HEK293 (cell line): ENCODE results near the gene BMP10.

Experiments
- CTCF ChIA-PET: fragments of 350-600 bp; formaldehyde crosslinking; extraction: SDS; loops from one replicate; lab custom pipeline; 2021; ENCODE audit warnings: antibody characterized with exemption; lab: Yijun Ruan, JAX
- POLR2A ChIA-PET: fragments of 300-600 bp; formaldehyde crosslinking; extraction: SDS; loops from one replicate; lab custom pipeline; 2020; ENCODE audit warnings: antibody characterized with exemption, inconsistent platforms; lab: Yijun Ruan, JAX
- H3K27ac ChIP-seq: fragments of 200-500 bp; sonication (Bioruptor generic); 2 replicates; pipeline ENCODE4 v1.5.1; 2014; ENCODE audit warnings: low read depth, low read length, control low read depth, inconsistent platforms; ENCODE audit errors: extremely low read depth
- H3K36me3 ChIP-seq, 2 experiments: fragments of 200-500 bp in 1 of 2; sonication (Bioruptor generic) in 1 of 2; 1 replicate in 1 of 2; 2 replicates in 1 of 2; pipeline ENCODE4 v1.5.1; 2014 to 2017; ENCODE audit warnings: inconsistent platforms in 2 of 2, low read length in 2 of 2; ENCODE audit not compliant: control insufficient read depth in 2 of 2, insufficient read depth in 1 of 2
- H3K4me1 ChIP-seq: fragments of 200-500 bp; sonication (Bioruptor generic); 2 replicates; pipeline ENCODE4 v1.5.1; 2014; ENCODE audit warnings: mild to moderate bottlenecking, low read length, inconsistent platforms; ENCODE audit not compliant: control insufficient read depth, insufficient read depth
- H3K4me3 ChIP-seq: 2 replicates; pipeline ENCODE4 v1.5.1; 2011; ENCODE audit warnings: low read depth, mild to moderate bottlenecking, control low read depth, low read length, moderate library complexity
- H3K9me3 ChIP-seq: fragments of 200-500 bp; sonication (Bioruptor generic); 2 replicates; pipeline ENCODE4 v1.5.1; 2014; ENCODE audit warnings: low read depth, low read length, inconsistent platforms; ENCODE audit not compliant: control insufficient read depth, insufficient read depth
- GLIS2 ChIP-seq: fragments of 450-650 bp; formaldehyde crosslinking; IDR thresholded peaks from 2 replicates; pipeline ENCODE4 v1.5.1; 2016; ENCODE audit warnings: missing biosample characterization, missing genetic modification characterization
- KLF16 ChIP-seq: fragments of 450-650 bp; formaldehyde crosslinking; IDR thresholded peaks from 2 replicates; pipeline ENCODE4 v1.5.1; 2017; ENCODE audit warnings: missing biosample characterization, missing genetic modification characterization
- MZF1 ChIP-seq: fragments of 450-650 bp; formaldehyde crosslinking; IDR thresholded peaks from 2 replicates; pipeline ENCODE4 v1.5.1; 2017; ENCODE audit warnings: missing biosample characterization, missing genetic modification characterization, borderline replicate concordance
- RBAK ChIP-seq: fragments of 450-650 bp; formaldehyde crosslinking; IDR thresholded peaks from 2 replicates; pipeline ENCODE4 v1.5.1; 2016; ENCODE audit warnings: missing biosample characterization, missing genetic modification characterization
- ZNF214 ChIP-seq: fragments of 450-650 bp; formaldehyde crosslinking; IDR thresholded peaks from 2 replicates; pipeline ENCODE4 v1.5.1; 2017; ENCODE audit warnings: missing biosample characterization, mild to moderate bottlenecking, missing genetic modification characterization, borderline replicate concordance
- ZNF37A ChIP-seq: fragments of 450-650 bp; IDR thresholded peaks from 2 replicates; pipeline ENCODE4 v1.5.1; 2018; ENCODE audit warnings: missing biosample characterization, missing genetic modification characterization
- ZNF433 ChIP-seq: fragments of 450-650 bp; formaldehyde crosslinking; IDR thresholded peaks from 2 replicates; pipeline ENCODE4 v1.5.1; 2016; ENCODE audit warnings: missing biosample characterization, missing genetic modification characterization, low read depth
- ZNF549 ChIP-seq: fragments of 450-650 bp; IDR thresholded peaks from 2 replicates; pipeline ENCODE4 v1.5.1; 2018; ENCODE audit warnings: missing biosample characterization, missing genetic modification characterization, mild to moderate bottlenecking, inconsistent platforms, moderate library complexity
- ZNF561 ChIP-seq: fragments of 450-650 bp; IDR thresholded peaks from 2 replicates; pipeline ENCODE4 v1.5.1; 2018; ENCODE audit warnings: missing biosample characterization, missing genetic modification characterization, borderline replicate concordance
- ZNF623 ChIP-seq: fragments of 450-650 bp; formaldehyde crosslinking; IDR thresholded peaks from 2 replicates; pipeline ENCODE4 v1.5.1; 2016; ENCODE audit warnings: missing biosample characterization, missing genetic modification characterization
- ZNF629 ChIP-seq: fragments of 450-650 bp; formaldehyde crosslinking; IDR thresholded peaks from 2 replicates; pipeline ENCODE4 v1.5.1; 2017; ENCODE audit warnings: missing biosample characterization, missing genetic modification characterization
- ZNF664 ChIP-seq: fragments of 450-650 bp; formaldehyde crosslinking; IDR thresholded peaks from 2 replicates; pipeline ENCODE4 v1.5.1; 2016; ENCODE audit warnings: missing biosample characterization, missing genetic modification characterization
- ZNF701 ChIP-seq: fragments of 450-650 bp; formaldehyde crosslinking; IDR thresholded peaks from 2 replicates; pipeline ENCODE4 v1.5.1; 2016; ENCODE audit warnings: missing biosample characterization, missing genetic modification characterization
- TF ChIP-seq, protein P1 (sequence below): fragments of 450-650 bp; formaldehyde crosslinking; IDR thresholded peaks from 2 replicates; pipeline ENCODE4 v1.5.1; 2016; ENCODE audit warnings: missing biosample characterization, missing genetic modification characterization
- TF ChIP-seq, protein P2 (sequence below): fragments of 450-650 bp; formaldehyde crosslinking; IDR thresholded peaks from 2 replicates; pipeline ENCODE4 v1.5.0; 2017; ENCODE audit warnings: missing biosample characterization, missing genetic modification characterization, borderline replicate concordance
- TF ChIP-seq, protein P3 (sequence below): fragments of 450-650 bp; formaldehyde crosslinking; IDR thresholded peaks from 2 replicates; pipeline ENCODE4 v1.5.1; 2017; ENCODE audit warnings: missing biosample characterization, missing genetic modification characterization
- TF ChIP-seq, protein P4 (sequence below): fragments of 450-650 bp; IDR thresholded peaks from 2 replicates; pipeline ENCODE4 v1.5.1; 2018; ENCODE audit warnings: missing biosample characterization, missing genetic modification characterization
- TF ChIP-seq, protein P5 (sequence below): fragments of 450-650 bp; formaldehyde crosslinking; IDR thresholded peaks from 2 replicates; pipeline ENCODE4 v1.5.1; 2016; ENCODE audit warnings: missing biosample characterization, missing genetic modification characterization

BMP10 gene, protein sequence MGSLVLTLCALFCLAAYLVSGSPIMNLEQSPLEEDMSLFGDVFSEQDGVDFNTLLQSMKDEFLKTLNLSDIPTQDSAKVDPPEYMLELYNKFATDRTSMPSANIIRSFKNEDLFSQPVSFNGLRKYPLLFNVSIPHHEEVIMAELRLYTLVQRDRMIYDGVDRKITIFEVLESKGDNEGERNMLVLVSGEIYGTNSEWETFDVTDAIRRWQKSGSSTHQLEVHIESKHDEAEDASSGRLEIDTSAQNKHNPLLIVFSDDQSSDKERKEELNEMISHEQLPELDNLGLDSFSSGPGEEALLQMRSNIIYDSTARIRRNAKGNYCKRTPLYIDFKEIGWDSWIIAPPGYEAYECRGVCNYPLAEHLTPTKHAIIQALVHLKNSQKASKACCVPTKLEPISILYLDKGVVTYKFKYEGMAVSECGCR

DNA sequence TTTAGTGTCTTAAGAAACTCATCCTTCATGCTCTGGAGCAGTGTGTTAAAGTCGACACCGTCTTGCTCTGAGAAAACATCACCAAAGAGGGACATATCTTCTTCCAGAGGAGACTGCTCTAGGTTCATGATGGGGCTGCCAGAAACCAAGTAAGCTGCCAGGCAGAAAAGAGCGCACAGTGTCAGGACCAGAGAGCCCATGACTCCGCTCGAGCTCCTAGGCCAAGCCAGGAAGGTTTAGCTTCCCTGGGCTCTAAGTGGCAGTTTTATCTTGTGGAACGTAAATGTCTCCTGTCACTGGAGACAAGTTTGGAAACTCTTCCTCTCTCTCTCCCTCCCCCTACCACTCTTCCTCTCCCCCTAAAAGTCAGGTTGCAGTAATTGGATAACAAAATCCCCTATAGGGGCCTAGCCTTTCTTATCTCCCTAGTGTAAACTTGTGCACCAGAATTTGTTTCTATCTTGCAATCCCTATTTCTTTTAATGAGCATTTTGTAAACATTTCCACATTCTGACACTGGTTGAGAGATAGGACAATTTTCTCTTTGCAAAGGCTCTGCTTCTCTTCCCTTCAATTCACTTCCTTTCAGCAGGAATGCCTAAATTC, at the start of gene BMP10:
Gene BMP10, minus strand, starts transcription at position 239 of the 606 bp plus-strand sequence. Its CDS starts 39 bp downstream, at position 200.
- no peak within 1 kb of the TSS for H3K4me3 ChIP-seq
- CTCF ChIA-PET = no interaction called here
- H3K36me3 ChIP-seq = no peaks in the 10 kb centered on the region
- POLR2A ChIA-PET = no interaction called here
- H3K4me1 ChIP-seq = no peaks in the 10 kb centered on the region
- no peak within 1 kb of the TSS for H3K27ac ChIP-seq
- TF ChIP-seq ZNF664 = no peak
- TF ChIP-seq ZNF561 (tag by site-specific recombination) = no peak
- TF ChIP-seq MZF1 (tag by site-specific recombination) = no peak
- TF ChIP-seq, protein P1, sequence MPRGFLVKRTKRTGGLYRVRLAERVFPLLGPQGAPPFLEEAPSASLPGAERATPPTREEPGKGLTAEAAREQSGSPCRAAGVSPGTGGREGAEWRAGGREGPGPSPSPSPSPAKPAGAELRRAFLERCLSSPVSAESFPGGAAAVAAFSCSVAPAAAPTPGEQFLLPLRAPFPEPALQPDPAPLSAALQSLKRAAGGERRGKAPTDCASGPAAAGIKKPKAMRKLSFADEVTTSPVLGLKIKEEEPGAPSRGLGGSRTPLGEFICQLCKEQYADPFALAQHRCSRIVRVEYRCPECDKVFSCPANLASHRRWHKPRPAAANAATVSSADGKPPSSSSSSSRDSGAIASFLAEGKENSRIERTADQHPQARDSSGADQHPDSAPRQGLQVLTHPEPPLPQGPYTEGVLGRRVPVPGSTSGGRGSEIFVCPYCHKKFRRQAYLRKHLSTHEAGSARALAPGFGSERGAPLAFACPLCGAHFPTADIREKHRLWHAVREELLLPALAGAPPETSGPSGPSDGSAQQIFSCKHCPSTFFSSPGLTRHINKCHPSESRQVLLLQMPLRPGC (tag by site-specific recombination) = no peak
- TF ChIP-seq, protein P2, sequence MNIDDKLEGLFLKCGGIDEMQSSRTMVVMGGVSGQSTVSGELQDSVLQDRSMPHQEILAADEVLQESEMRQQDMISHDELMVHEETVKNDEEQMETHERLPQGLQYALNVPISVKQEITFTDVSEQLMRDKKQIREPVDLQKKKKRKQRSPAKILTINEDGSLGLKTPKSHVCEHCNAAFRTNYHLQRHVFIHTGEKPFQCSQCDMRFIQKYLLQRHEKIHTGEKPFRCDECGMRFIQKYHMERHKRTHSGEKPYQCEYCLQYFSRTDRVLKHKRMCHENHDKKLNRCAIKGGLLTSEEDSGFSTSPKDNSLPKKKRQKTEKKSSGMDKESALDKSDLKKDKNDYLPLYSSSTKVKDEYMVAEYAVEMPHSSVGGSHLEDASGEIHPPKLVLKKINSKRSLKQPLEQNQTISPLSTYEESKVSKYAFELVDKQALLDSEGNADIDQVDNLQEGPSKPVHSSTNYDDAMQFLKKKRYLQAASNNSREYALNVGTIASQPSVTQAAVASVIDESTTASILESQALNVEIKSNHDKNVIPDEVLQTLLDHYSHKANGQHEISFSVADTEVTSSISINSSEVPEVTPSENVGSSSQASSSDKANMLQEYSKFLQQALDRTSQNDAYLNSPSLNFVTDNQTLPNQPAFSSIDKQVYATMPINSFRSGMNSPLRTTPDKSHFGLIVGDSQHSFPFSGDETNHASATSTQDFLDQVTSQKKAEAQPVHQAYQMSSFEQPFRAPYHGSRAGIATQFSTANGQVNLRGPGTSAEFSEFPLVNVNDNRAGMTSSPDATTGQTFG (tag by site-specific recombination) = no peak
- TF ChIP-seq ZNF37A (tag by site-specific recombination) = no peak
- TF ChIP-seq KLF16 (tag by site-specific recombination) = no peak
- TF ChIP-seq, protein P3, sequence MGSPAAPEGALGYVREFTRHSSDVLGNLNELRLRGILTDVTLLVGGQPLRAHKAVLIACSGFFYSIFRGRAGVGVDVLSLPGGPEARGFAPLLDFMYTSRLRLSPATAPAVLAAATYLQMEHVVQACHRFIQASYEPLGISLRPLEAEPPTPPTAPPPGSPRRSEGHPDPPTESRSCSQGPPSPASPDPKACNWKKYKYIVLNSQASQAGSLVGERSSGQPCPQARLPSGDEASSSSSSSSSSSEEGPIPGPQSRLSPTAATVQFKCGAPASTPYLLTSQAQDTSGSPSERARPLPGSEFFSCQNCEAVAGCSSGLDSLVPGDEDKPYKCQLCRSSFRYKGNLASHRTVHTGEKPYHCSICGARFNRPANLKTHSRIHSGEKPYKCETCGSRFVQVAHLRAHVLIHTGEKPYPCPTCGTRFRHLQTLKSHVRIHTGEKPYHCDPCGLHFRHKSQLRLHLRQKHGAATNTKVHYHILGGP (tag by site-specific recombination) = no peak
- no peak for TF ChIP-seq ZNF623 (tag by site-specific recombination)
- TF ChIP-seq, protein P4, sequence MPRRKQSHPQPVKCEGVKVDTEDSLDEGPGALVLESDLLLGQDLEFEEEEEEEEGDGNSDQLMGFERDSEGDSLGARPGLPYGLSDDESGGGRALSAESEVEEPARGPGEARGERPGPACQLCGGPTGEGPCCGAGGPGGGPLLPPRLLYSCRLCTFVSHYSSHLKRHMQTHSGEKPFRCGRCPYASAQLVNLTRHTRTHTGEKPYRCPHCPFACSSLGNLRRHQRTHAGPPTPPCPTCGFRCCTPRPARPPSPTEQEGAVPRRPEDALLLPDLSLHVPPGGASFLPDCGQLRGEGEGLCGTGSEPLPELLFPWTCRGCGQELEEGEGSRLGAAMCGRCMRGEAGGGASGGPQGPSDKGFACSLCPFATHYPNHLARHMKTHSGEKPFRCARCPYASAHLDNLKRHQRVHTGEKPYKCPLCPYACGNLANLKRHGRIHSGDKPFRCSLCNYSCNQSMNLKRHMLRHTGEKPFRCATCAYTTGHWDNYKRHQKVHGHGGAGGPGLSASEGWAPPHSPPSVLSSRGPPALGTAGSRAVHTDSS (tag by site-specific recombination) = no peak
- TF ChIP-seq ZNF629 = no peak
- TF ChIP-seq ZNF549 (tag by site-specific recombination) = no peak
- TF ChIP-seq ZNF214 (tag by site-specific recombination) = no peak
- no peak for TF ChIP-seq RBAK (tag by site-specific recombination)
- TF ChIP-seq GLIS2 (tag by site-specific recombination) = no peak
- TF ChIP-seq ZNF433 (tag by site-specific recombination) = no peak
- no peak for TF ChIP-seq ZNF701
- TF ChIP-seq, protein P5, sequence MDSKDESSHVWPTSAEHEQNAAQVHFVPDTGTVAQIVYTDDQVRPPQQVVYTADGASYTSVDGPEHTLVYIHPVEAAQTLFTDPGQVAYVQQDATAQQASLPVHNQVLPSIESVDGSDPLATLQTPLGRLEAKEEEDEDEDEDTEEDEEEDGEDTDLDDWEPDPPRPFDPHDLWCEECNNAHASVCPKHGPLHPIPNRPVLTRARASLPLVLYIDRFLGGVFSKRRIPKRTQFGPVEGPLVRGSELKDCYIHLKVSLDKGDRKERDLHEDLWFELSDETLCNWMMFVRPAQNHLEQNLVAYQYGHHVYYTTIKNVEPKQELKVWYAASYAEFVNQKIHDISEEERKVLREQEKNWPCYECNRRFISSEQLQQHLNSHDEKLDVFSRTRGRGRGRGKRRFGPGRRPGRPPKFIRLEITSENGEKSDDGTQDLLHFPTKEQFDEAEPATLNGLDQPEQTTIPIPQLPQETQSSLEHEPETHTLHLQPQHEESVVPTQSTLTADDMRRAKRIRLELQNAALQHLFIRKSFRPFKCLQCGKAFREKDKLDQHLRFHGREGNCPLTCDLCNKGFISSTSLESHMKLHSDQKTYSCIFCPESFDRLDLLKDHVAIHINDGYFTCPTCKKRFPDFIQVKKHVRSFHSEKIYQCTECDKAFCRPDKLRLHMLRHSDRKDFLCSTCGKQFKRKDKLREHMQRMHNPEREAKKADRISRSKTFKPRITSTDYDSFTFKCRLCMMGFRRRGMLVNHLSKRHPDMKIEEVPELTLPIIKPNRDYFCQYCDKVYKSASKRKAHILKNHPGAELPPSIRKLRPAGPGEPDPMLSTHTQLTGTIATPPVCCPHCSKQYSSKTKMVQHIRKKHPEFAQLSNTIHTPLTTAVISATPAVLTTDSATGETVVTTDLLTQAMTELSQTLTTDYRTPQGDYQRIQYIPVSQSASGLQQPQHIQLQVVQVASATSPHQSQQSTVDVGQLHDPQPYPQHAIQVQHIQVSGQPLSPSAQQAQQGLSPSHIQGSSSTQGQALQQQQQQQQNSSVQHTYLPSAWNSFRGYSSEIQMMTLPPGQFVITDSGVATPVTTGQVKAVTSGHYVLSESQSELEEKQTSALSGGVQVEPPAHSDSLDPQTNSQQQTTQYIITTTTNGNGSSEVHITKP = no peak
- H3K9me3 ChIP-seq = no peaks in the 10 kb centered on the region
